Nephron (organoid): ENCODE results near the gene FKBP10.

Source experiments
- H3K27ac Mint-ChIP-seq, 3 experiments: 2 replicates each; pipeline ENCODE4 v1.8.0; 2020; ENCODE audit warnings: mixed read lengths in 3 of 3, mild to moderate bottlenecking in 2 of 3, moderate library complexity in 1 of 3
- H3K27me3 Mint-ChIP-seq: 2 replicates; pipeline ENCODE4 v1.8.0; 2021; ENCODE audit warnings: low read depth, mild to moderate bottlenecking, moderate library complexity, mixed read lengths
- H3K36me3 Mint-ChIP-seq: 2 replicates; pipeline ENCODE4 v1.8.0; 2020; ENCODE audit warnings: low read depth, mixed read lengths
- H3K4me1 Mint-ChIP-seq: 2 replicates; pipeline ENCODE4 v1.8.0; 2020; ENCODE audit warnings: mixed read lengths
- H3K4me3 Mint-ChIP-seq, 3 experiments: 2 replicates each; pipeline ENCODE4 v1.8.0; 2020; ENCODE audit warnings: mild to moderate bottlenecking in 3 of 3, mixed read lengths in 3 of 3, moderate library complexity in 2 of 3
- H3K9me3 Mint-ChIP-seq: 2 replicates; pipeline ENCODE4 v1.8.0; 2020; ENCODE audit warnings: mixed read lengths
- CTCF ChIP-seq, 3 experiments: fragments of 200-600 bp; sonication (generic); IDR thresholded peaks; one replicate each; pipeline ENCODE4 v1.5.0; 2021; ENCODE audit warnings: antibody characterized with exemption in 3 of 3; ENCODE audit not compliant: unreplicated experiment in 3 of 3

The FKBP10 gene

GRCh38 chr17:41868568-41868967, 55.8 kb downstream of the FKBP10 start:
- Mint-ChIP-seq H3K27me3 (no peaks in the 10 kb centered on the region), H3K4me1 (no peaks in the 10 kb centered on the region), H3K27ac (no peak overlapping the region), H3K36me3 (peaks cover 65% of the 10 kb centered on the region), H3K4me3 (peak overlapping the region in 1 of 3 experiments; percentile 37), H3K9me3 (no peaks in the 10 kb centered on the region)
- no peak for TF ChIP-seq CTCF (IDR thresholded peaks at IDR 0.05; ENCODE audit: unreplicated experiment in 3 of 3)

GRCh38 chr17:41869426-41869825, 56.6 kb downstream of the FKBP10 start:
- H3K4me3 Mint-ChIP-seq = no peak overlapping the region
- H3K4me1 Mint-ChIP-seq = no peaks in the 10 kb centered on the region
- TF ChIP-seq CTCF (IDR thresholded peaks at IDR 0.05; ENCODE audit: unreplicated experiment in 3 of 3) = no peak
- no peaks in the 10 kb centered on the region for H3K27me3 Mint-ChIP-seq
- H3K36me3 Mint-ChIP-seq = peaks cover 72% of the 10 kb centered on the region
- H3K9me3 Mint-ChIP-seq = no peaks in the 10 kb centered on the region
- no peak overlapping the region for H3K27ac Mint-ChIP-seq

GRCh38 chr17:41870097-41870496, 57.3 kb downstream of the FKBP10 start:
- Mint-ChIP-seq H3K4me1 (no peaks in the 10 kb centered on the region), H3K36me3 (peaks cover 78% of the 10 kb centered on the region), H3K9me3 (no peaks in the 10 kb centered on the region), H3K27ac (no peak overlapping the region), H3K4me3 (no peak overlapping the region), H3K27me3 (no peaks in the 10 kb centered on the region)
- no peak for TF ChIP-seq CTCF (IDR thresholded peaks at IDR 0.05; ENCODE audit: unreplicated experiment in 3 of 3)

- H3K4me1 Mint-ChIP-seq = no peaks in the 10 kb centered on the region
- no peak for TF ChIP-seq CTCF (IDR thresholded peaks at IDR 0.05; ENCODE audit: unreplicated experiment in 3 of 3)
- no peaks in the 10 kb centered on the region for H3K27me3 Mint-ChIP-seq
- H3K4me3 Mint-ChIP-seq = no peak overlapping the region
- H3K36me3 Mint-ChIP-seq = peaks cover 80% of the 10 kb centered on the region
- no peaks in the 10 kb centered on the region for H3K9me3 Mint-ChIP-seq
- no peak overlapping the region for H3K27ac Mint-ChIP-seq
These were observed 57.8 kb downstream of the FKBP10 start for GRCh38 chr17:41870627-41871026.

- no peak overlapping the region for H3K4me3 Mint-ChIP-seq
- H3K27me3 Mint-ChIP-seq = no peaks in the 10 kb centered on the region
- no peak overlapping the region for H3K27ac Mint-ChIP-seq
- TF ChIP-seq CTCF (IDR thresholded peaks at IDR 0.05; ENCODE audit: unreplicated experiment in 3 of 3) = no peak
- H3K36me3 Mint-ChIP-seq = peaks cover 87% of the 10 kb centered on the region
- H3K4me1 Mint-ChIP-seq = no peaks in the 10 kb centered on the region
- H3K9me3 Mint-ChIP-seq = no peaks in the 10 kb centered on the region
These were observed 59.0 kb downstream of the FKBP10 start for GRCh38 chr17:41871789-41872188.
